Endodermal cell (in vitro differentiated cells): Measurements from ENCODE around the gene KCTD3. TPM values are rescaled to one million over a fixed set of nuclear protein-coding genes. Genes with fewer than 3 reads are reported as not detected.

Experiments
- DNase-seq: peaks from one replicate; pipeline ENCODE4 v3.0.0-alpha.2; 2017
- H3K27ac ChIP-seq: 2 replicates; pipeline ENCODE4 v1.5.1; 2013; ENCODE audit warnings: mild to moderate bottlenecking, low read depth, low read length, moderate library complexity
- H3K27me3 ChIP-seq: 2 replicates; pipeline ENCODE4 v1.6.1; 2013; ENCODE audit warnings: mild to moderate bottlenecking, low read length, moderate library complexity; ENCODE audit not compliant: insufficient read depth, control insufficient read depth, poor library complexity, severe bottlenecking
- H3K36me3 ChIP-seq: 2 replicates; pipeline ENCODE4 v1.7.0; 2013; ENCODE audit warnings: mild to moderate bottlenecking, low read length, moderate library complexity; ENCODE audit not compliant: control insufficient read depth, insufficient read depth
- H3K4me1 ChIP-seq: one replicate; pipeline ENCODE4 v1.7.0; 2013; ENCODE audit warnings: low read length; ENCODE audit not compliant: control insufficient read depth, insufficient read depth
- H3K4me3 ChIP-seq: 2 replicates; pipeline ENCODE4 v1.5.1; 2013; ENCODE audit warnings: mild to moderate bottlenecking, low read length, moderate library complexity
- H3K9ac ChIP-seq: 2 replicates; pipeline ENCODE4 v1.6.1; 2013; ENCODE audit warnings: mild to moderate bottlenecking, low read length, moderate library complexity; ENCODE audit not compliant: poor library complexity, severe bottlenecking; ENCODE audit errors: extremely low read depth
- H3K9me3 ChIP-seq: 2 replicates; pipeline ENCODE4 v1.6.1; 2013; ENCODE audit warnings: mild to moderate bottlenecking, low read length, moderate library complexity; ENCODE audit not compliant: control insufficient read depth
- H3K27ac Mint-ChIP-seq: 2 replicates; pipeline ENCODE4 v1.8.0; 2020; ENCODE audit warnings: mixed read lengths
- H3K27me3 Mint-ChIP-seq: 2 replicates; pipeline ENCODE4 v1.8.0; 2021; ENCODE audit warnings: mild to moderate bottlenecking, mixed read lengths; ENCODE audit not compliant: insufficient read depth
- H3K36me3 Mint-ChIP-seq: 2 replicates; pipeline ENCODE4 v1.8.0; 2020; ENCODE audit warnings: low read depth, mixed read lengths
- H3K4me1 Mint-ChIP-seq: 2 replicates; pipeline ENCODE4 v1.8.0; 2020; ENCODE audit warnings: mixed read lengths
- H3K4me3 Mint-ChIP-seq: 2 replicates; pipeline ENCODE4 v1.8.0; 2020; ENCODE audit warnings: mild to moderate bottlenecking, moderate library complexity, mixed read lengths
- H3K9me3 Mint-ChIP-seq: 2 replicates; pipeline ENCODE4 v1.8.0; 2020; ENCODE audit warnings: mild to moderate bottlenecking, mixed read lengths
- CTCF ChIP-seq: fragments of 200-600 bp; sonication (generic); conservative IDR thresholded peaks from 2 replicates; pipeline ENCODE4 v1.5.0; 2021; ENCODE audit warnings: antibody characterized with exemption, mild to moderate bottlenecking
- WGBS, 2 experiments: methylation state at CpG; one replicate each; pipeline versions ENCODE4 v1.1.5 to v1.1.7; 2013; ENCODE audit warnings: missing lambda C conversion rate in 2 of 2, mixed read lengths in 1 of 2; ENCODE audit not compliant: insufficient coverage in 1 of 2, insufficient read length in 1 of 2; 5-methylcytosine and 5-hydroxymethylcytosine counted together
- total RNA-seq, 2 donors: library from RNA; stranded (reverse); fragmentation: NEBNext Ultra II Directional in 1 of 2; extraction: Animal tissue kit (Norgen Biotek cat#: 25700) in 1 of 2; gene quantifications; 2 replicates in 1 of 2; 3 replicates in 1 of 2; pipeline ENCODE4 v1.2.1, GENCODE V29; 2021

KCTD3 gene
- total RNA-seq, 2 donors from 2014 or later = 42.2 to 46.5 TPM

DNA sequence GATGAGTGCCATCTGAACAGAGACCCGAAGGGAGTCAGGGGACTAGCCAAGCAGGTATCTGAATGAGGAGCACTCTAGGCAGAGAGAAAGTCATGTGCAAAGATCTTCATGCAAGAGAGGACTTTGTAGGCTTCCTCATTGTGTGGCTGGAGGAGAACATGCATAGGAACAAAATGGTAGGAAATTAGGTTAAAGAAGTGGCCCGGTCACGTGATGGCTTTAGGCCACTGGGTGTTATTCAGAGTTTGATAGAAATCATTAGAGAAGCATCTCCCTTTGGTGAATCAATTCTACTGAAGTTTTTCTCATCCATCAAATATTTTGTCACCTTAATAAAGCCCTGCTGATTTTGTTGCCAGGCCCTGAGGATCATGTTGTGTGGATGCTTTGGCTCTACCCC is 45.8 kb upstream of the KCTD3 start:
- Histone ChIP-seq H3K27me3 (no peaks in the 10 kb centered on the region), H3K9ac (no peak overlapping the region), H3K36me3 (no peaks in the 10 kb centered on the region), H3K27ac (no peak overlapping the region), H3K4me1 (no peaks in the 10 kb centered on the region), H3K9me3 (no peaks in the 10 kb centered on the region), H3K4me3 (no peak overlapping the region)
- Mint-ChIP-seq H3K4me3 (no peak overlapping the region), H3K27ac (no peak overlapping the region), H3K27me3 (no peaks in the 10 kb centered on the region), H3K4me1 (no peaks in the 10 kb centered on the region), H3K9me3 (no peaks in the 10 kb centered on the region), H3K36me3 (no peaks in the 10 kb centered on the region)
- no peak for TF ChIP-seq CTCF
- no peak for DNase-seq
- WGBS, 2 experiments = 71 to 95% methylated on average over 1 to 3 of the region's 3 CpGs

GRCh38 chr1:215523128-215523861 is 43.8 kb upstream of the KCTD3 start:
- H3K27me3 Mint-ChIP-seq = no peaks in the 10 kb centered on the region
- no peaks in the 10 kb centered on the region for H3K9me3 Mint-ChIP-seq
- Histone ChIP-seq H3K4me1 (no peaks in the 10 kb centered on the region), H3K36me3 (no peaks in the 10 kb centered on the region), H3K4me3 (no peak overlapping the region), H3K9ac (no peak overlapping the region), H3K27me3 (no peaks in the 10 kb centered on the region), H3K9me3 (no peaks in the 10 kb centered on the region), H3K27ac (no peak overlapping the region)
- no peak overlapping the region for H3K4me3 Mint-ChIP-seq
- peak; percentile 60 for TF ChIP-seq CTCF
- DNase-seq = no peak
- no peaks in the 10 kb centered on the region for H3K4me1 Mint-ChIP-seq
- 91 to 99% methylated on average over 6 to 7 of the region's 8 CpGs for WGBS, 2 experiments
- no peak overlapping the region for H3K27ac Mint-ChIP-seq
- H3K36me3 Mint-ChIP-seq = no peaks in the 10 kb centered on the region

DNA sequence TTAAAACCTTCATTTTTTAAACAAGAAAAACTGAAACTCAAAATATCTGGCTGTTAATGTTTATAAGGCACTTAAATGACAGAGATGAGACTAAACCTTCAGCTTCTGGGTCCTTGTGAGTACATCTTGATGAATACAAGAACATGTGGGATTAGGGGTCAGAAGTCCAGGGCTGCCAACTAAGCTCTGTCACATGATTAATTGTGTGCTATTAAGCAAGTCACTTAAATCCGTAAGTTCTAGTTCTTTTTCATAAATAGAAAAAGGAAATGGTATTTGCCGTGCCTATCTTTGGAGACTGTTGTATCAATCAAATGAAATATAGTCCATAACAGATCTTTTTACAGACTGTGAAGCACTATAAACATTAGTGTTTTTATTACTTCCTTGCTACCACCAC is 43.2 kb upstream of the KCTD3 start:
- no peak overlapping the region for H3K4me3 Mint-ChIP-seq
- H3K27ac ChIP-seq = no peak overlapping the region
- WGBS, 2 experiments = 60 to 95% methylated on average over 1 to 2 of the region's 2 CpGs

More for the DNA sequence above, 43.2 kb upstream of the KCTD3 start:
- H3K9me3 Mint-ChIP-seq = no peaks in the 10 kb centered on the region
- no peak overlapping the region for H3K27ac Mint-ChIP-seq
- DNase-seq = no peak
- H3K9ac ChIP-seq = no peak overlapping the region
- no peaks in the 10 kb centered on the region for H3K4me1 ChIP-seq
- H3K4me1 Mint-ChIP-seq = no peaks in the 10 kb centered on the region
- no peaks in the 10 kb centered on the region for H3K27me3 Mint-ChIP-seq
- H3K36me3 ChIP-seq = no peaks in the 10 kb centered on the region
- no peaks in the 10 kb centered on the region for H3K9me3 ChIP-seq
- no peaks in the 10 kb centered on the region for H3K27me3 ChIP-seq
- TF ChIP-seq CTCF = no peak
- H3K4me3 ChIP-seq = no peak overlapping the region
- no peaks in the 10 kb centered on the region for H3K36me3 Mint-ChIP-seq
